ENCODE measurements around the gene IGF2BP1.
"Not testable (repeated sequence)": the region's sequence is repeated elsewhere in the genome, so short reads cannot be mapped to it uniquely, and the experiment has no call there.

The IGF2BP1 gene

DNA sequence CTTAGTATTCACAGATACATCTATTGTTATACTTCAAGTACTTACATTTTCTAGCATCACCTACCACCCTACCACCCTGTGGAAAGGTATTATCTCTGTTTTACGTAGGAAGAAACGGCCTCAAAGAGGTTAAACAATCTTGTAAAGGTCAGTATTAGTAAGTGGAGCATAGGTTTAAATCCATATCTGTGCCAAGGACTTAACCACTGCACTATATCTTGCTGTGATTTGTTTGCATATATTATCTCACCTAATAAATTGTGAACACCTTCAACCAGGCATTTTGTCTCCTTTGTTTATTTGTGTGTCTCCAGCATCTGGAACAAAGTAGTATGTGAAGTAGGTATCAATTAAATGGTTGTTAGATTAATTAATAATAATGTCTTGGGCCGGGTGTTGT, 27.3 kb downstream of the IGF2BP1 start:
- peaks cover 30% of the 10 kb centered on the region for H3K4me1 ChIP-seq (ENCODE audit: control insufficient read depth, insufficient read depth, low read length)
- H3K36me3 ChIP-seq (ENCODE audit: control insufficient read depth, insufficient read depth, low read length): peaks cover 28% of the 10 kb centered on the region
- no peak overlapping the region for H3K9ac ChIP-seq (ENCODE audit: low read depth, low read length)
- no peaks in the 10 kb centered on the region for H3K9me3 ChIP-seq (ENCODE audit: control insufficient read depth, insufficient read depth, low read length)
- no peaks in the 10 kb centered on the region for H3K27me3 ChIP-seq (ENCODE audit: control insufficient read depth, insufficient read depth, low read length)
- H3K4me3 ChIP-seq (ENCODE audit: low read depth, low read length): no peak overlapping the region

DNA sequence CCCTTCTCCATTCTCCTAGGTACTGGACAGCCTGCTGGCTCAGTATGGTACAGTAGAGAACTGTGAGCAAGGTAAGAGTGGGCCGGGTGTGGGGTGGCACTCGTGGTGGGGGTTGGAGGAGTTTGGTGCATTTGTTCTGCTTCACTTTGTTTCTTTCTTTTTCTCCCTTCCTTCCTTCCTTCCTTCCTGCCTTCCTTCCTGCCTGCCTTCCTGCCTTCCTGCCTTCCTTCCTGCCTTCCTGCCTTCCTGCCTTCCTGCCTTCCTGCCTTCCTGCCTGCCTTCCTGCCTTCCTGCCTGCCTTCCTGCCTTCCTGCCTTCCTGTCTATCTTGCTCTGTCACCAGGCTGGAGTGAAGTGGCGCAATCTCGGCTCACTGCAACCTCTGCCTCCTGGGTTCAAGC, 29.3 kb downstream of the IGF2BP1 start:
- peaks cover 28% of the 10 kb centered on the region for H3K36me3 ChIP-seq (ENCODE audit: control insufficient read depth, insufficient read depth, low read length)
- not testable (repeated sequence) for H3K9me3 ChIP-seq (ENCODE audit: control insufficient read depth, insufficient read depth, low read length); H3K27me3 ChIP-seq (ENCODE audit: control insufficient read depth, insufficient read depth, low read length); H3K9ac ChIP-seq (ENCODE audit: low read depth, low read length); H3K4me3 ChIP-seq (ENCODE audit: low read depth, low read length)
- H3K4me1 ChIP-seq (ENCODE audit: control insufficient read depth, insufficient read depth, low read length): peaks cover 23% of the 10 kb centered on the region

- peaks cover 35% of the 10 kb centered on the region for H3K36me3 ChIP-seq (ENCODE audit: control insufficient read depth, insufficient read depth, low read length)
- no peaks in the 10 kb centered on the region for H3K9me3 ChIP-seq (ENCODE audit: control insufficient read depth, insufficient read depth, low read length)
- H3K9ac ChIP-seq (ENCODE audit: low read depth, low read length): no peak overlapping the region
- no peak overlapping the region for H3K4me3 ChIP-seq (ENCODE audit: low read depth, low read length)
- H3K27me3 ChIP-seq (ENCODE audit: control insufficient read depth, insufficient read depth, low read length): no peaks in the 10 kb centered on the region
- H3K4me1 ChIP-seq (ENCODE audit: control insufficient read depth, insufficient read depth, low read length): peaks cover 8% of the 10 kb centered on the region
Observed at GRCh38 chr17:49028271-49028670, 31.1 kb downstream of the IGF2BP1 start.

- Histone ChIP-seq H3K36me3 (ENCODE audit: control insufficient read depth, insufficient read depth, low read length) (peaks cover 35% of the 10 kb centered on the region), H3K9me3 (ENCODE audit: control insufficient read depth, insufficient read depth, low read length) (no peaks in the 10 kb centered on the region), H3K4me3 (ENCODE audit: low read depth, low read length) (no peak overlapping the region), H3K4me1 (ENCODE audit: control insufficient read depth, insufficient read depth, low read length) (no peaks in the 10 kb centered on the region), H3K27me3 (ENCODE audit: control insufficient read depth, insufficient read depth, low read length) (no peaks in the 10 kb centered on the region), H3K9ac (ENCODE audit: low read depth, low read length) (no peak overlapping the region)
Observed at GRCh38 chr17:49029801-49030200, 32.6 kb downstream of the IGF2BP1 start.

DNA sequence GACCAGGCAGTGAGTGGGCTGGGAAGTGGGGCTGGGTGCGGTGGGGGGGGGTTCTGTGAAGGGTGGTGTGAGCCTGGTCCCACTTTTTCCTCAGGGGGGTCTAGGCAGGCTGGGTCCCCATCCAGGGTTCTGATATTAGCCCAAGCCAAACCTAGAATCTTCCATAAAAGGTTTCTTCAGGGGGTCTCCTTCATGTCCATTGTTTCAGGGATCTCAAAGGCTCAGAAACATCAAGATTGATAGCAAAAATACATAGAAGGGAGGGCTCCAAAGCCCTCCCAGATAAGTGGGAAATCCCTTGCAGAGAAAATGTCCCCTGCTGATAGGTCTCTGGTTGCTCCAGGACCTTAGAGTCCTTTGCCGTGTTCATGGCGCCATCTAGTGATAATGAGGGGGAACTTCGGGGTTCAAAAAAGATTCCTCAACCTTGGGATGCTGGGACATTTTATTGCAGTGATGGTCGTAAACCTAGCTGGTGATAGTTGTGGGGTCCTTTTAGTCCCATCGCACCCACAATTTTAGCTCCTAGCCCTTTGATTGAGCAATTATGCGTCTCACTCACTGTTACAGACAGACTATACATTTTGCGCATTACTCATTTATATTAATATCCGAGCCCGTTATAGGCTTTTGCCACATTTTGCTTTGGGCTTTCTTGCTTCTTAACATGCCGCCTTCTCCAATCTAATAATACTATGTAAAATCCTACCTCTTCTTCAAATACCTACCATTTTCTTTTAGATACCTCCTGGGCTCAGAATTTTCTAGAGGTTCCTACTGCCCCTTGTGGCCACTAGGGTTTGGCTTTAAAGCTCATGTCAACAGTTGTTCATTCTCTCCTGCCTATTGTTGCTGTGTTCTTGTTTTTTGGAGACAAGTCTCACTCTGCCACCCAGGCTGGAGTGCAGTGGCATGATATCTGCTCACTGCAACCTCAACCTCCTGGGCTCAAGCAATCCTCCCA, 35.1 kb downstream of the IGF2BP1 start:
- Histone ChIP-seq H3K9me3 (ENCODE audit: control insufficient read depth, insufficient read depth, low read length) (no peaks in the 10 kb centered on the region), H3K9ac (ENCODE audit: low read depth, low read length) (no peak overlapping the region), H3K36me3 (ENCODE audit: control insufficient read depth, insufficient read depth, low read length) (peaks cover 28% of the 10 kb centered on the region), H3K27me3 (ENCODE audit: control insufficient read depth, insufficient read depth, low read length) (no peaks in the 10 kb centered on the region), H3K4me3 (ENCODE audit: low read depth, low read length) (no peak overlapping the region), H3K4me1 (ENCODE audit: control insufficient read depth, insufficient read depth, low read length) (peaks cover 6% of the 10 kb centered on the region)

DNA sequence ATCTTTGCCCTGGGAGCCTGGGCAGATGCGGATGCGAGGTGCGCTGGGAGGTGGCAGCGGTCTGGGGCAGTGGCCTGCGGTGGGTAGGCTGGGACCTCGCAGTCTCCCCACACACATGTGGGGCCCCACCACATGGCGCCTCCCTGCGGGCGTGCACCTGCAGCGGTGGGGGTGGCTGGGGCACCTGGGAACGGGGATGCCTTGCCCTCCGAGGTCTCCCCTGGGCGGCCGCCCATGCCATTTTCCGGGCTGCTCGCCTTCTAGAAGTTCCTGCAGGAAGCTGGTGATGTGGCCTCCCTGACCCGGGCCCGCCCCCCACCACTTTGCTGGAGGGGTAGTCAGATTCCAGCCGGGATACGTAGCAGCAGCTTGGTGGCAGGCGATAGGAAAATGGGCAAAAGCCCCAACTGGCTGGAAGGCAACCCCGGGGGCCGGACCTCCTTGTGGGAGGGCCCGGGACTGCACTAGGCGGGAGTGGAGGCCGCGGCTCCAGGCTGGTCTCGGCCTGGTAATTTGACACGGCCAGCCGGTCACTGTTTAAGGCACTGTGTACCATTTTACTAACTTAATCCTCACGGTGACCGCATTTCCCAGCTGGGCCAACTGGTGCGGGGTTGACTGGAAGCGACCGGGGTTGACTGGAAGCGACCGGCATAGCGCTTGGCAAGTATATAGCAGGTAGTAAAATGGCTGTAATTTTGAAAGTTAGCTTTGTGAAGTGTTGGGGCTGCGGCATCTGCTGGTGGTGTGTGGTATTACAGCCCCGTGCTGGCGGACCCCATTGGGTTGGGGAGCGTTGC, 38.5 kb downstream of the IGF2BP1 start:
- Histone ChIP-seq H3K9ac (ENCODE audit: low read depth, low read length) (no peak overlapping the region), H3K4me1 (ENCODE audit: control insufficient read depth, insufficient read depth, low read length) (peaks cover 6% of the 10 kb centered on the region), H3K9me3 (ENCODE audit: control insufficient read depth, insufficient read depth, low read length) (no peaks in the 10 kb centered on the region), H3K27me3 (ENCODE audit: control insufficient read depth, insufficient read depth, low read length) (no peaks in the 10 kb centered on the region), H3K36me3 (ENCODE audit: control insufficient read depth, insufficient read depth, low read length) (peaks cover 31% of the 10 kb centered on the region), H3K4me3 (ENCODE audit: low read depth, low read length) (no peak overlapping the region)

- Histone ChIP-seq H3K27me3 (ENCODE audit: control insufficient read depth, insufficient read depth, low read length) (no peaks in the 10 kb centered on the region), H3K4me1 (ENCODE audit: control insufficient read depth, insufficient read depth, low read length) (peaks cover 6% of the 10 kb centered on the region), H3K9ac (ENCODE audit: low read depth, low read length) (no peak overlapping the region), H3K4me3 (ENCODE audit: low read depth, low read length) (no peak overlapping the region), H3K9me3 (ENCODE audit: control insufficient read depth, insufficient read depth, low read length) (no peaks in the 10 kb centered on the region), H3K36me3 (ENCODE audit: control insufficient read depth, insufficient read depth, low read length) (peaks cover 37% of the 10 kb centered on the region)
Observed at GRCh38 chr17:49036270-49036626, 39.1 kb downstream of the IGF2BP1 start.

DNA sequence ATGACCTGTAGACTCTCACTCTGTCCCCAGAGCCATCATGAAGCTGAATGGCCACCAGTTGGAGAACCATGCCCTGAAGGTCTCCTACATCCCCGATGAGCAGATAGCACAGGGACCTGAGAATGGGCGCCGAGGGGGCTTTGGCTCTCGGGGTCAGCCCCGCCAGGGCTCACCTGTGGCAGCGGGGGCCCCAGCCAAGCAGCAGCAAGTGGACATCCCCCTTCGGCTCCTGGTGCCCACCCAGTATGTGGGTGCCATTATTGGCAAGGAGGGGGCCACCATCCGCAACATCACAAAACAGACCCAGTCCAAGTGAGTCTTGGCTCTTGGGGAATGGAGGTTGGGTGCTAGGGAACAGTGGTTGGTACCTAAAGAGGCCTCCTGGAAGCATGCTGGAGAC, 41.0 kb downstream of the IGF2BP1 start:
- H3K4me1 ChIP-seq (ENCODE audit: control insufficient read depth, insufficient read depth, low read length): peaks cover 6% of the 10 kb centered on the region
- H3K36me3 ChIP-seq (ENCODE audit: control insufficient read depth, insufficient read depth, low read length): peaks cover 50% of the 10 kb centered on the region
- no peak overlapping the region for H3K9ac ChIP-seq (ENCODE audit: low read depth, low read length)
- H3K4me3 ChIP-seq (ENCODE audit: low read depth, low read length): no peak overlapping the region
- H3K9me3 ChIP-seq (ENCODE audit: control insufficient read depth, insufficient read depth, low read length): no peaks in the 10 kb centered on the region
- no peaks in the 10 kb centered on the region for H3K27me3 ChIP-seq (ENCODE audit: control insufficient read depth, insufficient read depth, low read length)

DNA sequence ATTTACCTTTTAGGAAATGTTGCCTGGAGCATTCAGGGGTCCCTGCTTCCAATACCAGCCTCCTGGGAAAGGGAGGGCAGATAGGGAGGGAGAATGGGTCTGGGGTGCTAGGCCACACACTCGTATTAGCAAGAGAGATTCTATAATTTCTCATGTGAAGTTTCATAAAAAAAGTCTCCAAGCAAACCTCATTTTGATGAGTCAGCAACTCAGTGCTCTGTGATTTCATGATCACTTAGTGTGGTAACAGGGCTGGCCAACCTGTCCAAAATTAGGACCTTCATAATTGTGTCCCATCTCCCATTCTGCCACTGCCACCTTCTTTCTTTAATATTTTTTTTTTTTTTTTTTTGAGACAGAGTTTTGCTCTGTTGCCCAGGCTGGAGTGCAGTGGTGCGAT, 41.4 kb downstream of the IGF2BP1 start:
- H3K9ac ChIP-seq (ENCODE audit: low read depth, low read length): no peak overlapping the region
- H3K36me3 ChIP-seq (ENCODE audit: control insufficient read depth, insufficient read depth, low read length): peaks cover 54% of the 10 kb centered on the region
- H3K9me3 ChIP-seq (ENCODE audit: control insufficient read depth, insufficient read depth, low read length): no peaks in the 10 kb centered on the region
- no peaks in the 10 kb centered on the region for H3K27me3 ChIP-seq (ENCODE audit: control insufficient read depth, insufficient read depth, low read length)
- no peak overlapping the region for H3K4me3 ChIP-seq (ENCODE audit: low read depth, low read length)
- peaks cover 6% of the 10 kb centered on the region for H3K4me1 ChIP-seq (ENCODE audit: control insufficient read depth, insufficient read depth, low read length)

- not testable (repeated sequence) for H3K4me3 ChIP-seq (ENCODE audit: low read depth, low read length); H3K9ac ChIP-seq (ENCODE audit: low read depth, low read length); H3K27me3 ChIP-seq (ENCODE audit: control insufficient read depth, insufficient read depth, low read length); H3K4me1 ChIP-seq (ENCODE audit: control insufficient read depth, insufficient read depth, low read length); H3K9me3 ChIP-seq (ENCODE audit: control insufficient read depth, insufficient read depth, low read length)
- peaks cover 63% of the 10 kb centered on the region for H3K36me3 ChIP-seq (ENCODE audit: control insufficient read depth, insufficient read depth, low read length)
Observed at GRCh38 chr17:49039518-49039917, 42.3 kb downstream of the IGF2BP1 start.

GRCh38 chr17:49041527-49041926, 44.3 kb downstream of the IGF2BP1 start:
- peaks cover 79% of the 10 kb centered on the region for H3K36me3 ChIP-seq (ENCODE audit: control insufficient read depth, insufficient read depth, low read length)

DNA sequence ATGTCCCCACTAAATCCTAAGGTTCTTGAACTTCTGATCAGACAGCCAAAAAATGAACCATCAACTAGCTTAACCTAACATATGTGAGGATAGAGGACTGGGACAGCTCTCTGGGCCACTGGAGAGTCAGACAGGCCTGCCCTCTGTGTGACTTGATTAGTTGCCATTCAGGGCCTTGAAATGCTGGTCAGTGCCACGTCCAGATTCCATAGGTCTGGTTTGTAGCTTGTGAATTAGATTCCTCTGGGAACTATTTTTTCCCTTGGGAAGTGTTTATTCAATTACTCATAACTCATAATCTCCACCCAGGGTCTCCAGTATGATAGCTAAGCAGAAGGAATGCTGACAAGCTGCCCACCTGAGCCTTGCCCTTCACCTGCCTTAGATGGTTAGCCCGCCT, 48.2 kb downstream of the IGF2BP1 start:
- Histone ChIP-seq H3K9me3 (ENCODE audit: control insufficient read depth, insufficient read depth, low read length) (no peaks in the 10 kb centered on the region), H3K36me3 (ENCODE audit: control insufficient read depth, insufficient read depth, low read length) (peaks cover 95% of the 10 kb centered on the region), H3K4me3 (ENCODE audit: low read depth, low read length) (no peak overlapping the region), H3K4me1 (ENCODE audit: control insufficient read depth, insufficient read depth, low read length) (no peaks in the 10 kb centered on the region), H3K9ac (ENCODE audit: low read depth, low read length) (no peak overlapping the region), H3K27me3 (ENCODE audit: control insufficient read depth, insufficient read depth, low read length) (no peaks in the 10 kb centered on the region)

More at GRCh38 chr17:49041527-49041926, 44.3 kb downstream of the IGF2BP1 start:
- Histone ChIP-seq H3K9me3 (ENCODE audit: control insufficient read depth, insufficient read depth, low read length) (no peaks in the 10 kb centered on the region), H3K4me1 (ENCODE audit: control insufficient read depth, insufficient read depth, low read length) (no peaks in the 10 kb centered on the region), H3K27me3 (ENCODE audit: control insufficient read depth, insufficient read depth, low read length) (no peaks in the 10 kb centered on the region), H3K4me3 (ENCODE audit: low read depth, low read length) (no peak overlapping the region), H3K9ac (ENCODE audit: low read depth, low read length) (no peak overlapping the region)
